Dermis microvascular lymphatic vessel endothelial cell (primary cell): ENCODE measurements around the gene IKZF5. TPM values are rescaled to one million over a fixed set of nuclear protein-coding genes. Genes with fewer than 3 reads are reported as not detected.

Source experiments
- DNase-seq, 2 donors: peaks; one replicate each; pipeline versions ENCODE4 v3.0.0 to v3.0.0-alpha.2; 2010; ENCODE audit warnings: low read depth in 2 of 2
- total RNA-seq: library from RNA; depleted of rRNA; stranded (reverse); fragments of >200 nt; gene quantifications from 2 replicates; pipeline ENCODE4 v1.2.1, GENCODE V29; 2014

Gene IKZF5
- total RNA-seq, 1 donor from 2014 or later: 2.3 TPM

- no peak for DNase-seq
Measured at GRCh38 chr10:122984708-122985107, 23.9 kb downstream of the IKZF5 start.

GRCh38 chr10:122983898-122984297 is 24.7 kb downstream of the IKZF5 start:
- no peak for DNase-seq

GRCh38 chr10:122981066-122981464 is 27.5 kb downstream of the IKZF5 start:
- peak in 1 of 2 donors; percentile 39 for DNase-seq

GRCh38 chr10:122980209-122981065 is 28.2 kb downstream of the IKZF5 start, which contains the start of gene PSTK:
Gene PSTK (plus strand): TSS chr10:122980401. CDS start chr10:122980480, 79 bp downstream.
- peak; percentile 90 to 93 for DNase-seq

GRCh38 chr10:122974543-122975064 is 34.0 kb downstream of the IKZF5 start:
- DNase-seq: no peak

GRCh38 chr10:122974023-122974422 is 34.6 kb downstream of the IKZF5 start:
- no peak for DNase-seq

- no peak for DNase-seq
Measured at GRCh38 chr10:122968698-122969097, 39.9 kb downstream of the IKZF5 start.

GRCh38 chr10:122966879-122967278 is 41.7 kb downstream of the IKZF5 start:
- DNase-seq: no peak

GRCh38 chr10:122962405-122962804 is 46.2 kb downstream of the IKZF5 start:
- DNase-seq: no peak

GRCh38 chr10:122957474-122957873 is 51.1 kb downstream of the IKZF5 start:
- DNase-seq: no peak

- DNase-seq: no peak
Measured at GRCh38 chr10:122955892-122956291, 52.7 kb downstream of the IKZF5 start.

GRCh38 chr10:122954731-122955050 is 53.9 kb downstream of the IKZF5 start:
- no peak for DNase-seq

- DNase-seq: peak; percentile 95 to 97
Measured at GRCh38 chr10:122953902-122954730, 54.5 kb downstream of the IKZF5 start, which contains the start of gene C10orf88. Gene C10orf88 (minus strand): TSS chr10:122954227. CDS start chr10:122954178, 49 bp downstream.

- DNase-seq: peak in 1 of 2 donors; percentile 8
Measured at GRCh38 chr10:122949296-122949695, 59.3 kb downstream of the IKZF5 start.

Other genes starting within 250 kb of the IKZF5 start
- 0.25 and 0.26 TPM in 2 replicates for gene CUZD1, start 162.9 kb downstream of the IKZF5 start, total RNA-seq
- gene FAM24B, start 129.2 kb downstream of the IKZF5 start, total RNA-seq: 0.63 and 3.2 TPM in 2 replicates
- gene FAM24A, start 98.2 kb downstream of the IKZF5 start, total RNA-seq: not detected in 2 replicates
- gene C10orf88, start 54.6 kb downstream of the IKZF5 start, total RNA-seq: 9.6 and 10.1 TPM in 2 replicates
- 2.2 and 2.8 TPM in 2 replicates for gene PSTK, start 28.4 kb downstream of the IKZF5 start, total RNA-seq
- 4.5 and 4.6 TPM in 2 replicates for gene ACADSB, start 211 bp upstream of the IKZF5 start, total RNA-seq
- not detected in 2 replicates for gene HMX3, start 127.2 kb upstream of the IKZF5 start, total RNA-seq
- not detected in 2 replicates for gene HMX2, start 139.3 kb upstream of the IKZF5 start, total RNA-seq
- gene BUB3, start 145.6 kb upstream of the IKZF5 start, total RNA-seq: 148 and 222 TPM in 2 replicates